HTR-8/SVneo (cell line): ENCODE measurements around the gene TMEM44.

Experiments
- DNase-seq: peaks from one replicate; pipeline ENCODE4 v3.0.0; 2011; ENCODE audit warnings: low spot score, mixed read lengths; ENCODE audit not compliant: insufficient read length
- FAIRE-seq: peaks from 2 replicates; lab custom pipeline; 2011; peaks lifted over from hg19 to GRCh38; lab: Jason Lieb, UNC

The TMEM44 gene, protein sequence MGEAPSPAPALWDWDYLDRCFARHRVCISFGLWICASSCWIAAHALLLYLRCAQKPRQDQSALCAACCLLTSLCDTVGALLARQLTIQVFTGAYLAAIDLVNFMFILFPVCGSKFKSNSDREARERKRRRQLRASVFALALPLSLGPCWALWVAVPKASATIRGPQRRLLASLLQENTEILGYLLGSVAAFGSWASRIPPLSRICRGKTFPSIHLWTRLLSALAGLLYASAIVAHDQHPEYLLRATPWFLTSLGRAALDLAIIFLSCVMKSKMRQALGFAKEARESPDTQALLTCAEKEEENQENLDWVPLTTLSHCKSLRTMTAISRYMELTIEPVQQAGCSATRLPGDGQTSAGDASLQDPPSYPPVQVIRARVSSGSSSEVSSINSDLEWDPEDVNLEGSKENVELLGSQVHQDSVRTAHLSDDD

DNA sequence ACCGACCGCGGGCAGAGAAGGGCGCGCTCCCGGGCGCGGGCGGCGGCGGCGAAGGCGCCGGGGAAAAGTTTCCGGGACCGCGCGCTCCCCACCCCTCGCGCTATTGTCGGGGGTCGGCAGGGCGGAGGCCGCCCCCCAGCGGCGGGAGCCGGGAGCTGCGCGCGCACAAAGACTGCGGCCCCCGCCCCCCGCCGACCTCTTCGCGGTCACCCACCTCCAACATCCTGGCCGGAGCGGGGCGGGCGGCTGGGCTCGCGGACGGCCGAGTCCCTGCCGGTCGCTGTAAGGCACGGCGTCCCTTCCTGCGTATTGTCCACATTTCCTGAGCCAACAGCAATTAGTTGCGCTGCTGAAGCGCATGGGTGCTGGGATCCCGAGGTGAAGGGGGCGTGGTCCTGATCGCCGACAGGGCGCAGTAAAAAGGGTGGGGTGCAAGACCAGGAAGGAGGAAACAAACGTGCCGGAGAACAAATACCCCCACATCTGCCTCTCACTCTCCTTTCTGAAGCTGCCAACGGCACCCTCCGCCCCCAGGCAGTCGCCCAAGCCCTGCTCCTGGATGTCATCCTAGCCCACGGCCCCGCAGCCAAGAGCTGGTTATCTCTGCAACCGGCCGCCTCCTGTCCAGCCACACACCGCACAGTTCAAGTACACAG, at the start of gene TMEM44:
Gene TMEM44, minus strand, starts transcription at position 71 of the 656 bp plus-strand sequence. CDS start 204 bp downstream, outside the sequence.
- FAIRE-seq (peak; percentile 67), DNase-seq (peak; percentile 86)

DNA sequence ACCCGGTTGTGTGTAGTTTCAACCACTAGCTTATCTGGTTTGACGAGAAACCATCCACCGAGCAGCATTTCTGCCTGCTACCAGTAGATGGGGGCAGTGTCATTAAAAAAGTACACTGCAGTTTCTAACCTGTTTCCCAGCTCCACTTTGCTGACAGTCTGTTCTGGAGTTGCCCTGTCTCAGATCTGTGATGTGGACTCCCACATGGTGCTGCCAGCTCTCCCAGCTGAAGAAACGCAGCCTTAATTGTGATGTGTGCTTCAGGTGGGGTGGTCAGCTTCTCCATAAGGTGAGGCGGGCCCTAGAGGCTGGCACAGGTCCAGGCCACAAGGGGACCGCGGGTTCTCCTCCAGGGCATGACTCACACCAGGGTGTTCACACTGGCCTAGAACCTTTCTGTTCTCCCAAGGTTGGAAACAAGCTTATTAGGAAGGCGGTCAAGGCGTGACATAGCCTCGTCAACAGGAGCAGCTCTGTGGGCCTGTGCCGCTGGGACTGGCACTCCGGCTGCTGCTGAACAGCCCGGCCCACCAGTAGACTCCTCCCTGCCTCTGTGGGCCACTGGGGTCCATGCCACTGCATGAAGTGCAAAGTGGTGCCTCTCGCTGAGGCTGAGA, 49.6 kb upstream of the TMEM44 start:
- DNase-seq (peak; percentile 86), FAIRE-seq (peak; percentile 96)

DNA sequence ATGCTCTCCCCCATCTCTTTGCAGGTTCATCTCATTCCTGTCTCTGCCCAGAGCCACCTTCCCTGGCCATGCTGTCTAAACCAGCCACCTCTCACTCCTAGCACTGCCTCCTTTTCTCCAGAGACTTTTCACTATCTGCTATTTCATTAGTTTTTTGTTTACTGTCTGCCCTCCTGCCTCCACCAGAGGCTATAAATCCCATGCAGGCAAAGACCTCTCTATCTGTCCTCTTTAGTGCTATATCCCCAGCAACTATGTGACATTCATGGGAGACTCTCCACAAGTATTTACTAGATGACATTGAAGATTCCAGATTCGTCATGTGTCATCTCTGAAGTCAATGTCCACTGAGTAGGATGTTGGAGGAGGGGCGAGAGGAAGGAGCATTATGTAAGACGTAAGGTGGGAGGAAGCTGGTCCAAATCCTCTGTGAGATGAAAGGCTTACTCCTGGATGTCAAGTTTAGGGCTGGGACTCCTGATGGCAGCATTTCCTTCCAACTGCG, 49.0 kb upstream of the TMEM44 start:
- DNase-seq: peak; percentile 33
- FAIRE-seq: no peak

DNA sequence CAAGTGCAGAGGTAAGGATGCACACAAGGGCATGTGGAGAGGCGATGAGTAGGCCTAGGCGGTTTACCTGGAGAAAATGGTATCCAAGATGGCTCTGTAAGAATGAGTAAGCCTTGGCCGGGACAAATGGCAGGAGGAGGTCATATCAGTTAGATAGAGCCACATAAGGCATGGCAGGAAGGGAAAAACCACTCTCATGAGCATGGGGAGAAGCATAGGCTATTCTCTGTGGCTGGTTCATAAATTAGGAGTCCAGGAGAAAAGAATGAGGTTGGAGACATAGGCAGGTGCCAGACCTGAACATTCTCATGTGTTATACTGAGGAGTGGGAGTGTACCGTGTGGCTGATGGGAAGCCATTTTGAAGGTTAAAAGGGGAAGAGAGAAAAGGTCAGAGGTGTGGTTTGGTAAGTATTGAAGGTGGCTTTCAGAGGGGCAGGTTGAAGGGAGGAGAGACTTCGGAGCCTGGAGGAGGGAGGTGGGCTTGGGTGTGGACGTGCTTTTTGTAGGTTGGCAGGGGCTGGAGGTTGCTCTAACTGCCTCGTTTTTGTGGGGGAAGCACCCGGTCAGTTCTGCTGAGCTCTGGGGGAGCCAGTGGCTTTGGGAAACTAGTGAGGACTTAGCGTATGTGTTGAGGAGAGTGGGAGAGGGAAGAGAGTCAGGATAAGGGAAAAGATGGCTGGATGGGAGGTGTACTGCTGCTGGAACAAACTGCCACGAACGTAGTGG, 47.8 kb upstream of the TMEM44 start:
- FAIRE-seq: no peak

DNA sequence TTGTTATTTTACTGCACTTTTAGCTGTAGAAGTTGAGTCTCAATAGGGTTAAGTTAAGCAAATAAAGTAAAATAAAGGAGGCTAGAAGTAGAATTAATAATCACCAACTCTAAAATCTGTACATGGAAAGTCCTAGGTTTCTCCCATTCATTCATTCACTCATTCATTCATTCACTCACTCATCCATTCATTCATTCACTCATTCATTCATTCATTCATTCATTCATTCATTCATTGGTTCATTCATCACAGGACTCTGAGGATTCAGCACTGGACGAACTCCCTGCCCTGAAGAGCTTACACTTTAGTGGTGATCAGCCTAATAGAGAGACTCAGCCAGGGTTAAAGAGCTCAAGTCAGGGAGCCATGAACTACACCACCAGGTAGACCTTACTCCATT, 43.3 kb upstream of the TMEM44 start:
- DNase-seq (no peak), FAIRE-seq (no peak)

More for the DNA sequence above, 47.8 kb upstream of the TMEM44 start:
- DNase-seq: no peak

DNA sequence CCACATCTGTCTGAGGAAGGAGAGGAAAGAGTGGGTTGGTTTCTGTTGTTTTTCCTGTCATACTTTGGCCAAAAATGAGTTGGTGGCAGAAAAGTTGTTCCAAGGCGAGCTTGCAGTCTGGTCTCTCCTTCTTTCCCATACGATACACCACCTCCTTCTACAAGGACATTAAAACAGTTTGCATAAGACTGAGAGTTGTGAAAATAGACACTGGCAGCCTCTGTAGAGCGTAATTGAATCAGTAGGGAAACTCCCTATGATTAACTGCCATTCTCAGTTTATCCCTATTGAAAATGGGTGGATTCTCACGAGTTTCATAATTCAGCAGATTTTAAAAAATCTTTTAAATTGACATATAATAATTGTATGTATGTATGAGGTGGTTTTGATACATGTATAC, 42.5 kb upstream of the TMEM44 start:
- DNase-seq (no peak), FAIRE-seq (no peak)

DNA sequence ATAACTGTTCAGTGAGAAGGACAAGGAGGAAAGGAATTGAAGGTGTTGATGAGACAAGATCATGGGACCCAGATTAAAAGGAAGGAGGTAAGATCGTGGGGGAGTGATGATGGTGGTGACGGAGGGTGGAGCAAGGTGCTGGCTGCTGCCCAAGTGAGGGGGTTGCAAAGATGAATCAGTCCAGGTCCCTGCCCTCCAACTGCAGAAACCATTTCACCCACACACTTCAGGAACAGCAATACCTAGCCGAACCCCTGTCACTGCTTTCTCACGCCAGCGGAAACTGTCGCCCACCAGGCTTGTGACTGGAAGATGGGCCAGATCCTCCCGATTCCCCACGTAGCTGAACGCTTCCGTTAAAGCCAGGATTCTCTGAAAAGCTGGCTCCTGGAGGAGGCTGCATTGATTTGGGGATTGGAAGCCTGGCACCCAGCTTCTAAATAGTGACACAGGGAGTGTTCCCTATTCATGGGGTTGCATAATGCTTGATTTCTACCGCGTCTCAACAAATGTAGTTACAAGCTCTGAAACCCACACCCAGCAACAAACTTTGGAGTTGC, 41.9 kb upstream of the TMEM44 start:
- DNase-seq: no peak

DNA sequence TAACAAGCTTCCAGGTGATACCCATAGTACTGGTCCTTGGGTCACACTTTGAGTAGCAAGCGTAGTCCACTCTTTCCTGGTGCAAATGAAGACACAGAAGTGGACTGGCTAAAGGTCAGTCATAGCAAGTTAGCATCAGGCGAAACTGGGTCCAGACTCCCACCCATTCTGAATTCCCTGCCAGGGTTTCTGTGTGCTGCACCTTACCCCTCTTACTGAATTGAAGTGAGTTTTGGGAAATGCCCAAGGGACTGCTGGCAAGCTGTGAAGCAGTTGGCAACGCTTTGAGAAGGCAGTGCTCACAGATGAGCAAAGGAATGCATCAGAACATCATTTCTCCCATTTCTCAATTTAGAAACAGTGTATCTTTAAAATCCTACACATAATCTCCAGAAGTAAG, 40.5 kb upstream of the TMEM44 start:
- FAIRE-seq: no peak

More for the DNA sequence above, 41.9 kb upstream of the TMEM44 start:
- FAIRE-seq: no peak

DNA sequence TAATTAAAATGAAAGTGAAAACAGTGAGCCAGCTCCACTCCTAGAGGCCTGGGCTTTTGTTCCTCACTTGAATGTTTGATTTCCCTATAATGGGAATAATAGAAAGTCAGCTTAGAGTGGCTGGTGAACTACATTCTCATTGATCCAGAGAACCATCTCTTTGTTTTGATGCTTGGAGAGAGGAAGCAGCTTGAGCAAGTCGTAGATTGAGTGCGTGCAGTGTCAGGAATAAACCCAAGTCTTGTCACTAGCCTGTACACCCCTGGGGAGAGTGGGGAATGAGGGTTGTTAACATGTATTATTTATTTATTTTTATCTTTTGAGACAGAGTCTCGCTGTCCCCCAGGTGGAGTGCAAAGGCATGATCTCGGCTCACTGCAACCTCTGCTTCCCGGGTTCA, 39.7 kb upstream of the TMEM44 start:
- DNase-seq: no peak
- no peak for FAIRE-seq

More for the DNA sequence above, 40.5 kb upstream of the TMEM44 start:
- DNase-seq: no peak

DNA sequence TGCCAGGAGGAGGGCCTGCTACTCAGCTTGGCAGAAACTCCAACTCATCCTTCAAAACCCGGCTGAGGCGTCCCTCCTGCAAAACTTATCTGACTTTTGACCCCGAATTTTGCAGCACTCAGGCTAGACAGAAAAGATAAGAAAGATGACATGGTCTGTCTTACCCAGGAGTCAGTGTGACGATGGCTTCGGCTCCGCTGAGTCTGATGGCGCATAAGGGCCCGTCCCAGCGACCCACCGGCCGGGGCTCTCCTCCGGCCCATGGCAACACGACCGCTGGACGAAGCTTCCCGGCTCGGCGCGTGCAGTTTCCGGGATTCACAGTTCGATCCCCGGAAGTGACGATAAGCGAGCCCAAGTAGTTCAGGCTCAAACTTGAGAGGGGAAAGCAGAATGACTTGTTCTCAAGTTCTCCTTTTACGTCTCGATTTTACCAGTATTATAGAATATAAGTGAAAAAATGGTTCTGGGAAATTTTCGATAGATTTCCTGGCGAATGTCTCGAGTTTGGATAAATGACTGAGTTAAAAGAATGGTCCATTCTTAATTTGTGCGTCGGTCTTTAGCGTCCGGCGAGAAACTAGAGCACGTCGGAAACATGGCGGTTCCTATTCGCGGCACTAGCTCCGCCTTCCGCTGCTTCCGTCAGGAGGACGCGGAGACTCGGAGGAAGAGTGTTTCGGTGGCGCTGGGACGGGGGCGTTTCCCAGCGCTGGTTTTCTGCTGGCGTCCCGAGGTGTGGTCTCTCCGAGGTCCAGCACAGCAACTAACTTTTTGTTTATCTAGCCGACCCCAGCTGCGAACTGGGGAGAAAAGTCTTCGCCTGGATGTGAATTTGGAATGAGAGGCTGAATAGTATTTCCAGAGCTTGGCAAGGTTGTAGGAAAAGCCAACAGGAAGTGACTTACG, 38.9 kb upstream of the TMEM44 start, which contains the start of gene LSG1:
Gene LSG1, minus strand, starts transcription at position 292 of the 909 bp plus-strand sequence. Its CDS starts 29 bp downstream, at position 263.
- DNase-seq (peak; percentile 92), FAIRE-seq (peak; percentile 51)

DNA sequence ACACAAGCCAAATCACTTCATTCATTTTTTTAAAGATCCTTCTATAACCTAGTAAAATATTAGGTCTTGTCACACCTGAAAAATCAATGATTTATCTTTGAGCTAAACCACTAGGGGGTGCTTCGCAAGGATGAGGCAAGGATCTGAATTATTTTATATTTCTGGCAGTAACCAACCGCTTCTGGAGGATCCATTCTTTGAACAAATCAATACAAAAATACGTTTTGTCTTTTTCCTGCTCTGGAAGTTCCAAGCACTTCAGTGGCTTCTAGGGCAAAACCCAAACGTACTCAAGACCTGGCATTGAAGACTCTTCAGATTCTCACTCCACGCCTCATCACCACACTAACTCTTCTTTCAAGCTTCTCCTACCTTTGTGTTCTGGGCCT, 38.3 kb upstream of the TMEM44 start:
- DNase-seq: no peak

DNA sequence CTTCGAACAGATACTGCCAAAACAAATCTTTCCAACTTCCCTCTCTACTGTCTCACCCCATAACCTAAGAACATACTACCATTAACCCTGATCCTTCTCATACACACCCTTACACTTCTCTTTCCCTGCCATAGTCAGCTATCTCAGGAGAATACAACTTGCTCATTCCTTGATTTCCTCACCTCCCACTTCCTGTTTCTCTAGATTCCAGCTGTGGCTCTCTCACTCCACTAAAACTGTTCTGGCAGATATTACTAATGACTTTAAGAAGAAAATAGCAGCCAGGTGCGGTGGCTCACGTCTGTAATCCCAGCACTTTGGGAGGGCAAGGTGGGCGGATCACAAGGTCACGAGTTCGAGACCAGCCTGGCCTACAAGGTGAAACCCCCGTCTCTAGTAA, 34.1 kb upstream of the TMEM44 start:
- FAIRE-seq: no peak
- no peak for DNase-seq

More for the DNA sequence above, 38.3 kb upstream of the TMEM44 start:
- no peak for FAIRE-seq

DNA sequence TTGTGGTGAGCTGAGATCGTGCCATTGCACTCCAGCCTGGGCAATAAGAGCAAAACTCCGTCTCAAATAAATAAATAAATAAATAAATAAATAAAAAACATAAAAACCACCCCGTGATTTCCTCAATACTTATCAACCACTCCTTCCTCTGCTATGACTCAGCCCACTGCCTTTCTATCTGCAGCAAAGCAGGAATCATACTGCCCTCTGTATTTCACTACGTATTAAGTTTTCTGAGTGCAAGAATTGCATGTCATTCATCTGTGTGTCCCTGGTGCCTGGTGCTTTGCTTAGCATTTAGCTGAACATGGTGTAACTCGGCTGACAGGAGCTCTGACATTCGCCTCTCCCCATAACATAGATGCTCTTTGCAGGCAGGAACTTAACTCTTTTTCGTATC, 31.6 kb upstream of the TMEM44 start:
- no peak for DNase-seq
- no peak for FAIRE-seq

DNA sequence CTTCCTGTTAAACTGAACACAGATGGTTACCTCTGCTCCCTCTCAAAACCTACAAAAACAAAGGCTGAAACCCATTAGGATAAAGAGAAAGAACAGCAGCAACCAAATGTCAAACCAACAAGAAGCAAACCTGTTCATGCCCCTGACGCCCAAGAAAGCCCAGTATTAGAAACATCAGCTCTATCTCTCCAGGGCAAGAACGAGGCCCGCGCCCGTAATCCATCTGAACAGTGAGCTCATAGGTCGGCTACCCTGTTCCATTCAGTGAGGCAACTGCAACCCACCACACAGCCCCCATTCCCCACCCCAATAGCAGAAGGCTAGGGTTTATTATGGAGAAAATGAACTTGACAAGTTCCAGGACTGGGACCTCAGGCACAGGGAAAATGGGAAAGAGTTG, 28.7 kb upstream of the TMEM44 start:
- FAIRE-seq: no peak
- no peak for DNase-seq

DNA sequence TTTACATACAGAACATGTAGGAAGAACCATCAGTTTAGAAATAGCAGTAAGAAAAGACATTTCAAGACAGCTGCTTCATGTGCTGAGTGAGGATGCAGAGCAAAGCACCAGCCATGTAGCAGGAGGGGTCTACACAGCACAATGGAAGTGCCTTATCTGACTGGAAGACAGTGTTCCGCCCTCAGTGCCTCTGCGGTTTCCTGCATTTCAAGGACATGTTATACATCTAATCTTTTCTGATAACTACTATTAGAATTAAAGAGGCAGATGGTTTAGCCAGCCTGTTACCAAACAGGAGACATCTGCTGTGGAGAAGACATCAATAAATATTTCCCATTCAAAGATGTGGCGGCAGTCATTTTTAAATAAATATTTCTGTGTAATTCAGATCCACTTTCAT, 28.2 kb upstream of the TMEM44 start:
- FAIRE-seq: no peak
- DNase-seq: no peak

DNA sequence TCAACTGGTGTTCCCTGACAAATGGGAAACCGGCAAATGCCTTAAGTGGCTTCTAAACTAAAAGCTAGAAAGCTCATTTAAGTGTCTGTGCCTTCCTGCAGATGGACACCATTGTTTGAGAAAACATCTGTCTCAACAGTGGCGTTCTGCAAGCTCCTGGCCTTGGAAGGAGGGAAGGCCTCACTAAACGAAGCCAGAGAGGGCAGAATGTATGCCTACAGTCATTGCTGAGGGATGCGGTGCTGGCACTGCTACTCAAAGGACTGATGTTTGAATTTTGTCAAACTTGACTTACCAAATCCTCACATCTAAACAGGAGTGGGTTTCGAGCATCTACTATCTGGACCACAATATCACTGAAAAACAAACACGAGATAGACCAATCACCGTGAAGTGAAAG, 26.6 kb upstream of the TMEM44 start:
- no peak for DNase-seq
- no peak for FAIRE-seq

DNA sequence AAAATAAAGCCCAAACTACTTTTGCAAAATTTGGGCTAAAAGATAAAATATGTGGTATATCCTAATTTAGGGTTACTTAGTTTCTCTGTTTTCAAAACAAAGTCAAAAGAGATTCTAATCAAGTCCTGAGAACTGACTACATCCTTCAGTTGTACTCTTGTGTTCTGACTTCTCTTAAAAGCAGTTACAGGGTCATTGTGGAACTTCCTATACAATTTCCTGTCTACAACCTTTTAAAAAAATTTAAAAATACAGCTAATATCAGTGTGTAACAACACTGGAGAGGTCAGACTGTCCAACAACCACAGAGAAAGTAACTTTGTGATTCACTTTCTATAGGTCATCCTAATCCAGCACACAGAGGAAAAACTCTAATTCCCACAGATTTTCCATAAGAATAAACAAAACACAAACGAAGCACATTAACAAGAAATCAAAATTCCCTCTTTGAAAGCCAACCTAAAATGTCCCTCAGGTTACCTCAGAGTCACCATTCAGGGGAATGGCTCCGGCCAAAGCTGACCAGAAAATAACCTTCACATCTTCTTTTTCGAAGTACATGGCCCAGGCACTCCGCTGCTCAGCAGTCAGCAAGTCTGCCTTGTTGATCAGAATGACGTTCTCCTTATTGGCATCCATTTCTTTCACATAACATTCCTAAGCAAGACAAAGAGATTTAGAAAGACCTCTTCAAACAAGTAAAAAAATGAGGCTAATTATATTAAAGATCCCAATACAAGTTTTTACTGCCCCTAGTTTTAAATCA, 25.4 kb upstream of the TMEM44 start:
- FAIRE-seq: no peak
- no peak for DNase-seq

DNA sequence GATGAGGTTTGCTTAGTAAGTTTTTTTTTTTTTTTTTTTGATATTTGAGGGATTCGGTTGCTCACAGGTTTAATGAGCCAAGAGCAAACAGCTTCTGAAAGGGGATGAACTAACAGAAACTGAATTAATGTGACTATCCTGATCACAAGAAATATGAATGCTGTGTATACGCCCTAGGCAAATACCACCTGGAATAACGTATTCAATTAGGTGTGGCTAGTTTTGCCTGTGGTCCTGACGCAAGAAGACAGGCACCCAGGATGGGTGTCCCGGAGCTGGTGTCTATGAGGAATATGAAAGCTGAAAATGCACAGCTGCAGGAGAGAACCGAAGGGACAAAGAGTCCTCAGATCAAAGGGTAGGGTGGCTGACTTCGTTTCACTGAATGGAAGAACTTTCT, 24.2 kb upstream of the TMEM44 start:
- no peak for DNase-seq
- FAIRE-seq: no peak
